HT1080 (cell line): Measurements from ENCODE around the gene LEKR1. TPM values are rescaled to one million over a fixed set of nuclear protein-coding genes. Genes with fewer than 3 reads are reported as not detected.

ENCODE experiments used
- small RNA-seq: library from RNA; depleted of rRNA; stranded (forward); fragments of <200 nt; gene quantifications from one replicate; pipeline ENCODE3, GENCODE V24; 2014
- total RNA-seq: library from RNA; depleted of rRNA; stranded (reverse); fragments of >200 nt; shearing (Covaris generic); gene quantifications from 2 replicates; pipeline ENCODE4 v1.2.3, GENCODE V29; 2014; rRNA removed

The LEKR1 gene
- total RNA-seq, 1 experiment from 2014 or later: not detected

Small RNA genes lying within 50 kb of the gene (small RNA-seq; reads per million reads assigned to genes)
- gene KLF3P2: not detected

Other genes starting within 250 kb of the LEKR1 start
- gene TIPARP, start 151.8 kb upstream of the LEKR1 start, total RNA-seq: 57.9 and 59.0 TPM in 2 replicates